8988T (cell line): ENCODE data around the gene FOXO3.
"Not testable (repeated sequence)": the region's sequence is repeated elsewhere in the genome, so short reads cannot be mapped to it uniquely, and the experiment has no call there.

ENCODE experiments used
- DNase-seq: peaks from one replicate; pipeline ENCODE4 v3.0.0; 2011

The FOXO3 gene

DNA sequence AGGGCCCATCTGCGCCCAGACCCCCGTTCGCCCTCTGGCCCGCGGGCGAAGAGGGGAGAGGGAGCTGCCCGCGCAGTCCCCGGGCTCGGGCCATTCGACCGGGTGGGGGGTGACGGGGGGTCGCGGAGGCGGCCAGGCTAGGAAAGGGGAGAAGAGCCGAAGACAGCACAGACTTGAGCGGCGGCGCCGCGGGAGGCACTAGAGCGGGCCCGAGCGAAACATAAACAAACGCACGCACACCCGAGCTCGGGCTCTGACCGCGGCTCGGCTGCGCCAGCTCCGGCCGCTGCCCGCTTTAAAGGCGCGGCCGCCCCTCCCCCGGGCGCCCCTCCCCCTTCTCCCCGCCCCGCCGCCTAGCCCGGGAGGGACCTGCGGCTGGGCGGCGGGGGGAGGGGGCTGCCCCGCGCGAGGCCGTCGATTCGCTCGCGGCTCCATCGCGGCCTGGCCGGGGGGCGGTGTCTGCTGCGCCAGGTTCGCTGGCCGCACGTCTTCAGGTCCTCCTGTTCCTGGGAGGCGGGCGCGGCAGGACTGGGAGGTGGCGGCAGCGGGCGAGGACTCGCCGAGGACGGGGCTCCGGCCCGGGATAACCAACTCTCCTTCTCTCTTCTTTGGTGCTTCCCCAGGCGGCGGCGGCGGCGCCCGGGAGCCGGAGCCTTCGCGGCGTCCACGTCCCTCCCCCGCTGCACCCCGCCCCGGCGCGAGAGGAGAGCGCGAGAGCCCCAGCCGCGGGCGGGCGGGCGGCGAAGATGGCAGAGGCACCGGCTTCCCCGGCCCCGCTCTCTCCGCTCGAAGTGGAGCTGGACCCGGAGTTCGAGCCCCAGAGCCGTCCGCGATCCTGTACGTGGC, at the start of gene FOXO3:
Gene FOXO3 (plus strand): TSS at position 455 of the 846 bp plus-strand sequence. CDS start 292 bp downstream, at position 747.
- DNase-seq, result peak; percentile 96

DNA sequence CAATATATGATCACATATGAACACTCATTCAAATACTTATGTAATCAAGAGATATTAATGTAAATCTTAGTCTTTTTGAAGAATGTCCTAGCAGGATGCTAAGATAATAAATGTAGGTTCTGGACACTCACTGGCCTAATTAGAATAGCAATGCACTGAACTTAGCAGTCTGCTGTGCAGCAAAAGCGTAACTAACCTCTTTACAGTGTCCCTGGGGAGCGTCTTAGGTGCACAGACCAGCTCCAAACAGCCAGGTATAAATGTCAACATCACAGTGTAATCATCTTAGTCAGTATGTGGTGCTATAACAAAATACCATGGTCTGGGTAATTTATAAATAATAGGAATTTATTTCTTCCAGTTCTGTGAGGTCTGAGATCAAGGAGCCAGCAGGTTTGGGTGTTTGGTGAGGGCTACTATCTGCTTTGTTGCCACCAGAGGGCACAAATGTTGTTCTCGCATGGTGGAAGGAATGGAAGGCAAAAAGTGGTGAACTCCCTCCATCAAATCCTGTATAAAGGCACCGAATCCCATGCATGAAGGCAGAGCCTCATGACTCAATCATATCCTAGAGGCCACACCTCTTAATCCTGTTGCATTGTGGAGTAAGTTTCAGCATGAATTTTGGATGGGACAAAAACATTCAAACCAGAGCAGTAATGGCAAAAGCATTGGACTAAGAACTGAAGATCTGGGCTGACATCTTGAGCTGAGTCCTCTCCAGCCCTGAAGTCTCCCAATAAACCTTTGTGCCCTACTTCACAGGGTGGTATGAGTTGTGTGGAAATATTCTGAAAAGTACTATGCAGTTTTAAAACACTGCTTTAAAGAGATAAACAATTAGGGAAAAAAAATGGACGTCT, 41.8 kb upstream of the FOXO3 start:
- no peak for DNase-seq

DNA sequence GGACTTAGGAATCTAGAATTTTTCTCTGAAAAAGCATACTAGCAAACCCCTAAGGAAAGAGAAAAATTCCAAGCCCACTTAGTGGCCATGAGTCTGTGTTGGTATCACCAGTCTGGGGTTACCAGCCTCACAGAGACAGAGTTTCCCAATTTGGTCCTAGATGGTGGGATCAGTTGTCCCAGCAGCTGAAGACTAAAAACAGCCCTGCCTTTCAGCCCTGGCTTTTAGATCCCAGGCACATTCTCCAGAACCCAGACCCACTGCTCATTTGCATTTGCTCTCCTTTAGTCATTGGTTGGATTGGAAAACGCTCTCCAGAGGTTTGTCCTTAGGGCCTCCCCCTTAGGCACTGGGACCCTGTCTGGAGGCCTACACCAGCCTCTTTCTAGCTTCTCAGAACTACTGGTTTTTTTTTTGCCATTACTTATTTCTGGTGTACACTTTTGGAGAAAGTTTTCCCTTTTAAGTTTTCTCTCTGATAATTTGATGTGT, 39.1 kb upstream of the FOXO3 start:
- DNase-seq, result no peak

DNA sequence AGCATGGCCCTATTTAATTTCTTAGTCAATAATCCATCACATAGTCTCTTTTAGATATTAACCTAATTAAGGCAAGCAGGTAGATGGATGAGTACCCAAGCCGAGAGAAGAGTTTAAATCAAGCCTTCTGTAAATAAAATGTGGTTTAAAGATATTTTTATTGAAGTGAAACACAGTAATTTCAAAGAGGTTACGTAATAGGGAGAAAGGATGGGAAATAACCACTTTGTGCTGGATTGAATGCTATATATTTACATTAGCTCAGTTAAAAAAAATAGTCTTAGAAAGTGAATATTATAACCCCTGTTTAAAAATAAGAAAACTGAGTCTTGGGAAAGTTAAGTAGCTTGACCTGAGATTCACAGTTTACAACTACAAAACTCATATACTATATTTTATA, 37.0 kb upstream of the FOXO3 start:
- no peak for DNase-seq

DNA sequence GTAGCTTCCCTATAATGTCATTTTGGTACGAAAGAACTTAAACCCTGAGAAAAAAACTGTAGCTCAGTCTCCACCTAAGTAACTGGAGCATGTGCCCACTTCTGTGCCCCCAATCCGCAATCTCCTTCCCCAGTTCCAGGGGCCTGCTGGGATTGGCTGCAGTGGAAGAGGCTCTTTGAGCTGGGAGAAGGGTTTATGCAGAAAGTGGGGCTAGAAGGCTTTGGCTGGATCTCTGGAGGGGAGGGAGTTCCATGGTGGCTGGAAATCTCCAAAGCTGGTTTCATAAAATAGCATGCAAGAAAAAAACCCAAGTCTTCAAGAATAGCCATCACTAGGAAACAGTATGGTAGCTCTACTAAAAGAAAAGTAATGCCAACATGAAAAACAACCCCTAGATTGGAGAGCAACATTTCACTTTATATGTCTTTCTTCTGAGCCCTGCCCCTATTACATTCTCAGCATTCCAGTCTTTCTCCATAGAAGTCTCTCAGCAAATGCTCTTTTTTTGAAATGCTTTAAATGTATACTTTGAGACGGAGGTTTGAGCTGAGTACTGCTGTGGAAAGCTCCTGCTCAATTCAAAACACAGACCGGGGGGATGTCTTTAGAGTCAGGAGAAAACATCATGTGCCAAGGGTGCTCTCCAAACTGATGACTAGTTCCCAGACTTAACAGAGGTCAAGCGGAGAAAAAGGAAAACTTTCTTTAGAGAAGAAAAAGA, 36.0 kb upstream of the FOXO3 start:
- DNase-seq, result no peak

DNA sequence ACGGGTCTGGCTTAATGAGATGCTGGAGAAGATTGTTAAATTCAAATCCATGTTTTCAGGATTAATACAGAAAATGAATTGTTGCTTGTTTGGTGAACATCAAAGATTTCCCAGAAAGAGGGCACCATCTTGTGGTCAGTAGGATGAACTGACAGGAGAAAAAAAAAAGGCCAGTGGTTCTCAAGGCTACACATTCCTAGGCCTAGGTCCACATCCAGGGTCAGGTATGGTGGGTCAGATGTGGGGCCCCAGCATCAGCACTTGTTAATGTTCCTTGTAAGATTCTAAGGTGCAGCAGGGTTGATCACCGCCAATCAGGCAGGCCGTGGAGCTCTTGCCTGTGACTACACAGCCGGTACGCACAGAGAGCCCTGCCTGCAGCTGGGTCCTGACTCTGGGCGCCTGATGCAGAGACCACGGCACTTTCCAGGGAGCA, 34.0 kb upstream of the FOXO3 start:
- peak; percentile 21 for DNase-seq

DNA sequence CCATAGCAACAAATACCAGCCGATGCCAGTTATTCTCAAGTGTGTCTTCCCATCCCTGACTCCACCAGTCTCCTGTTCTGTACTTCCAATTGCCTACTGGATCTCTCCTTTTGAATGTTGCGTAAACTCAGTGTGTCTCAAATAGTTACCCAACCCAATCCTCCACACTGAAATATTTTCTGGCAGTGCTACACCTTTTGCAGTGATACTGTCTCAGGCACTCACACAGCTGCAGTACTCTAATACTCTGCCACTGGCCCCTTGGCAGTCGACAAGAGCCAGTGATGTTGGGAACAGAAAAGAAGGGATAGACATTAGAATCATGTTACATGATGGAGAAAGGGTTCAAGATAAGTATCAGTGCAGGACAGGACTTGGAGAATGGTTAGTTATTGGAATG, 31.8 kb upstream of the FOXO3 start:
- no peak for DNase-seq

DNA sequence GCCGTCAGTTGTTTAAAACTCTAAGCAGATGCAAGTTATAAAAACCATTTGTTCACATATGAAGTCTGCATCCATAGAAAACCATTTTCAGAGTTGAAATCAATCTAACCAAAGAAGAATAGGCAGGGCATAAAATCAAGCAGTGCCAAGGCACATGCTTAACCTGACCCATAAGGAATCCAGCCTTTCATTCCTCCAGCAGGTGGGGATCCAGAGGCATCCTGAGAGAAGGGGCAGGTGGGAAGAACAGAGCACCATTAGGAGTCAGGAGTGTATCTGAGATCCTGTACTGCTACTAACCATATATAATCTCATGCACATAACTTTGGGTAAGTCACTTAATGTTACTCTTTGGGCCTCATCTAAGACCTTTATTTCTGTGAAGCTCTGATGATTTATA, 29.4 kb upstream of the FOXO3 start:
- DNase-seq, result no peak

DNA sequence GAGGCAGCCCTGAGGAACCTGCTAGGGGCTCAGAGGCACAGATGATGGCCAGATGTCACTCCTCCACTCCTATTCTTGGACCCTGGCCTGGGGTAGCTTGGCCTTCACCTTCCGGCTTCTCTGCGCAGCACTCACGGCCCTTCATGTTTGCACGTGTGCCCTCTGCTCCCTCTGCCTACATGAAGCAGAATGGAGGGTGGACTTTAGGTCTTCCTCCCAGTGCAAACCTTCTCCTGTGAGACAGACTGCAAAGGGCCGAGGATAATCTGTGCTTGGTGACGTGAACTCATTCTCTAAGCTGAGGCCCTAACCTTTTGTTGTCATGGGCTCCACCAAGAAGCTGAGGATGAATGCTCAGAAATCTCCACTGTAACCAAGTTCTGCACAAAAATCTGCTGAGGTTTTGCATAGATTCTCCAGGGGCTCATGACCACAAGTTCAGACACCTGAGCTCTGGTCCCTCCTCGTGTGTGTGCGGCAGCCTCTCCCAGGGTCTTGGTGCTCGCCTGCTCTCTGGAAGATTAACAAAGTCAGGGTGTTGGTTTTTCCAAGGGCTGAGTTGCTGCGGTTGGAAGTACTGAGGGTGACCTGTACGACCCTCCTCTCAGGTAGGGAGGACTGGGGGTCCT, 25.5 kb upstream of the FOXO3 start:
- no peak for DNase-seq

DNA sequence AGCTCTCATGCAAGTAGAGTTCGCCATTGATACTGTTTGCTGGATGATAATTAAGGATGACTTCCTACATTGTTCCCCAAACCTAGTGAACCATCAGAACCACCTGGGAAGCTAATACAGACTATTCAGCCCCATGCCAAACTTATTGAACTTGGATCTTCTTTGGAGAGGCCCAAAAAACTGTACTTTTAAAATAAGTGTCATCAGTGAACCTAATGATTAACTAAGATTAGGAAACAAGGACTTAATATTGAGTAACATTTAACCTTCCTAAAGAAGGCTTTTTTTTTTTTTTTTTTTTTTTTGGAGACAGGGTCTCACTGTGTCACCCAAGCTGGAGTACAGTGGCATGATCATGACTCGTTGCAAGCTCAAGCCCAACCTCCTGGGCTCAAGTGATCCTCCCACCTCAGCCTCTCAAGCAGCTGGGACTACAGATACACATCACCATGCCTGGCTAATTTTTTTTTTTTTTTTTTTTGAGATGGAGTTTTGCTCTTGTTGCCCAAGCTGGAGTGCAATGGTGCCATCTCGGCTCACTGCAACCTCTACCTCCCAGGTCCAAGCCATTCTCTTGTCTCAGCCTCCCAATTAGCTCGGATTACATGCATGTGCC, 24.7 kb upstream of the FOXO3 start:
- not testable (repeated sequence) for DNase-seq

DNA sequence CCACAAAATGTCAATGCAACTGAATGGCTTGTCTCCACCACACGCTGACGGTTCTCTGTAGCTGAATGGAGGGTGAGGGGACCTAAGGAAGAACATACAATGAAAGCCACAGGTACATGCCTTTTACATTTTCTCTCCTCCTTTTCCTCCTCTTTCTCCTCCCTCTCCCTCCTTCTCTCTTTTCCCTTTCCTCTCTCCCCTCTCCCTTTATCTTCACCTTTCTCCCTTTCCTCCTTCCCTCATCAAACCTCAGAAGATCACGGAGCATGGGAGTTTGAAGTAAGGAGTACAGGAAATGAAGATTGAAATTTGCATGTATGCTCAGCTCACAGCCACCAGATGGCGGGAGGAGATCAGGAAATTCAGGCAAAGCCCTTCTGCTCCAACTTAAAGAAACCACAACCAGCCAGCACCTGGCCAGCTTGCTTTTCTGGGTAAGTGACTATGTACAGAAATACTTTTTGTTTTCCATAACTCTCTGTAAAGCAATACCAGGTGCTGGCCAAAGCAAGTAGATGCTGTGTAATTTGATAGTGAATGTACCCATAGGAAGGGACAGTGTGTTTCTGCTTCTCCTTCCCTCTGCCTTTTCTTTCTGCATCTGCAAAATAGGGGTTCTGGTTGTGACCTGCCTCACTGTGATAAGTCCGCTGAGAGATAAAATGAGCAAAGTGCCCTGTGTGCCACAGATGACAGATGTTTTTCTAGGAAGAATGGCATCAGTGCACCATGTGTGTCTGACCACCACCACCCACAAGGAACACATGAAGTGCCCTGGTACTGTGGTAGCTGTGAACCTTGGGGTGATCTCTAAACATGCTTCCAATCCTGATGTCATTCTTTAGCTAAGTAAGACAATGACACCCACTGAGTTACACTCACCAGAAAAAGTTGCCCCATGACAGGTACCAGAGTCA, 18.6 kb upstream of the FOXO3 start:
- DNase-seq, result peak; percentile 34

DNA sequence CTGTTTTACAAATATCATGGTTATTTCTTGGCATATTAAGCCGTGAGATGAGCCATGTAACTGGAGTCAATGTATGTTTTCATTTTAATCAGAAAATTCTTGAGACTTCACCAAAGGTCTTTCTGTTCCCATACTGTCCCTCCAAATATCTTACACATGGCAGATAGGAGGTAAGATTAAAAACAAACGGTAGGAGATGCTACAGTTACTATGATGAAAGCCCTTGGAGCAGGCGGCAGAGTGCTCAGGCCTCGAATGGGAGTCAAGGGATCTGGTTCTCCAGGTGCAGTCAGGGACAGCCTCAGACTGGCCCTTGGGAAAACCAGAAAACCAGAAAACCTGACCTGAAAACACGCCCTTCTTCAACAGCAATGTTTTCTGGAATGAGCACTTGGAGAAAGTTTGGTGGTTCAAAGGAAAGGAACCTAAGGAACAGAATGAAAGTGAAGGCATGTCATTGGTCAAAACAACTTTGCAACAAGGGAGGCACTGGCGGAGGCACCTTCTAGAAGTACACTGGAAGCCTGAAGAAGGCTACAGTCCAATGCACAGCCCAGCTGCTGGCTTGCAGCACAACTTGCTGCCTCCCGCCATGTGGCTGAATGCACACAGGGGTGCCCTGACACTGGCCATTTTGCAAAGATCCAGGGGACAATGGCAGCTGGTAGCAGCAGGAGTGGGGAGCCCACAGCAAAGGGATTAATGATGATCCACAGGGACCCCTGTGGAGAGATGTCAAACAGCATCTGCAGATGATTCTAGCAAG, 17.4 kb upstream of the FOXO3 start:
- DNase-seq, result no peak

DNA sequence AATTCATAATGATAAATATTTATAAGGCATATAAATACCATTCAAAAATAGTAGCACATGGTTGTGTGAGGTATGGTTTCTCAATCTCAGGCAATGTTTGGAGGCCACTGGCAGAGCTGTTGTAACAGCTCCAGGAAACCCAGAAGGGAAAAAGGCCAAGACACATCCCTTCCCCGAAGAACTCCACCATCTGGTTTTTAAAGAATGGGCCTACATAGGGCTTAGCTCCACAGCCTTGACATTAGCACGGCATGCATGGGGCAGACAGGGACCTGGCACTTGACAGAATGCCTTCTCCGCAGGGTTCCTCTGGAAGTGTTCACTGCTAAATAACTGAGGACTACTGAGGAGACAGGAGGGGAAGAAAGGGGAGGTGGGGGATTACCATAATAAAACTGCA, 16.1 kb upstream of the FOXO3 start:
- no peak for DNase-seq

DNA sequence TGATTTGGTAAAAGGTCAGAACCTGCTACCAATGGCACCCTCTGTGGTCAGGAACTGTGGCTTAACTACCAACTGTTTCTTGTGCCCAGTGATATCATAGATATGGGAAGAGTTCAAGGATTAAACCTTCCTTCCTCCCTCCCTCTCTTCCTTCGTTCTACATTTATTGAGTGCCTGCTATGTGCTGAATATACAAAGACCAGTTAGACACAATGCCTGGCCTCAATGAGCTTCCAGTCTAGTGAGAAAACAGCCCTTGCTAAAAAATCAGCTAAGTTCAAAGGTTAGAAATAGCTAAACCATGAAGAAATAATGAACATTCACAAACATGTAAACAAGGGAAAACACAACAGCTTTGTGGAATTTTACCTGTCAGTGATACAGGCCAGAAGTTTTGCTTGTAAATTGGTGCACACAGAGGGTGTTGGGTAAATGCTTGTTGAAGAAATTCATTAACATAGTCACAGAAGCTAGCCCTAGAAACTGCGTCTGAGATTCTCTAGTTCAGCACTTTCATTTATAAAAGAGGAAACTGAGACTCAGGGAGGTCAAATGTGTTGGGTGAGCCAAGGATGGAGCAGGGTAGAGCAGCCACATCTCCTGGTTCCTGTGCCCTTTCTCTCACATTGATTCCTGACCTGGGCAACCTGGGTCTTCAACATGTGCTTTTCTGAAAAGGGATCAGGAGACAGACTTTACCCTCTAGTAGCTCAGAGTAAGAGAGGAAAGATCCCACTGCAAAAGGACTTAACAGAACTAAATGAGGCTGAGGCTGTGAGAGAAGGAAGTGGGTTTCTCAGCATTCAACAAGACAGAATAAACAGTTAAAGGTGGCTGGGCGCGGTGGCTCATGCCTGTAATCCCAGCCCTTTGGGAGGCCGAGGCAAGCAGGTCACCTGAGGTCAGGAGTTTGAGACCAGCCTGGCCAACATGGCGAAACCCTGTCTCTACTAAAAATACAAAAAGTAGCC, 14.4 kb upstream of the FOXO3 start:
- DNase-seq, result no peak

DNA sequence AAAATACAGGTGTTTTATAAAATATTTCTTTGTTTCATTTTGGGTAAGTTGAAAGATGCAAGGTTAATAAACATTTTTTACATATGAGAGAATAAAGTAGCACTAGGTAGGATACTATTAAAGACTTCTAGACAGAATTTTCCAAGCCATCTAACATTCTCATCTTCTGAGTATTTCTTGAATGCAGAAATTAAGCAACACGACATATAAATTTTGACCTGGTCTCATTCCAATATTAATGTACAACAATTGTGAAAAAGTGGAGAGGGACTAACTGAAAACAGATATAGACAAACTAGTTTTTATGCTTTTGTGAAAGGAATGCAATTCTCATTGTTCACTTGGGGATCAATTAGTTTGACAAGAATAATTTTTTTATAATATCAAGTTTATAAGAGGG, 11.5 kb upstream of the FOXO3 start:
- DNase-seq, result no peak

DNA sequence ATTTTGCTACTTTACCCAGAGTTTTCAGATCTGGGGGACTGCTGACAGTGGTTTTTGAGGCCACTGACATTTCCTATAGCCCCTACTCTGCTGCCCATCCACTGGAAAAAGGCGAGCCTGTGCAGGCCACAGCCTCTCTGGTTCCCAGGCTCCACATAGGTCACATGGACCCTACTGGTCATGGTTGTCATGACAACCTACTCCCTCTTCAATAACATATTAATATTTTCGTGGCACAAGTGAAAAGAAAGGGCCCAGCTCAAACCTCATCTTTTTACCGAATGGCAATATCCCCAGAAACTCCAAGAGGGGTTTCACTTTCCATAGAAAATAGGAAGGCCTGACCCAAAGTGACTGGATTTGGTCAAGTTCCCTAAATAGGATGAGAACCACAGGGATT, 11.0 kb upstream of the FOXO3 start:
- DNase-seq, result no peak

DNA sequence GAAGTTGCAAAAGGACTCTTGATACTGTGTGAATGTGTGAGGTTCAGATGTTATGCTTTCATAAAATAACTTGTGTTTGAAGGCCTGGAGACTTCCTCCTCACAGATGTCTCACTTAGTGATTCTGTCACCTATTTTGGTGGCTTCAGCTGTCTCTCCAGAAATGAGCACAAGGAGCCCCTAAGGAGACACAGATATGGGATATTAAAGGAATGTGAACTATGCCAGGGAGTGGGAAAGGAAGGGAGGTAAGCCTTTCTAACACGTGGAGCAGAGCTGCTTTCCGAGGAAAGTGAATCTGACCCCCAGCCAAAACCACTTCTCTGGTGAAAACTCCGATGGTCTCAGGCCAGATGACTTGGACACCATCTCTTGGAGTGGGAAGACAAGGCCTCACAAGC, 10.5 kb upstream of the FOXO3 start:
- no peak for DNase-seq

DNA sequence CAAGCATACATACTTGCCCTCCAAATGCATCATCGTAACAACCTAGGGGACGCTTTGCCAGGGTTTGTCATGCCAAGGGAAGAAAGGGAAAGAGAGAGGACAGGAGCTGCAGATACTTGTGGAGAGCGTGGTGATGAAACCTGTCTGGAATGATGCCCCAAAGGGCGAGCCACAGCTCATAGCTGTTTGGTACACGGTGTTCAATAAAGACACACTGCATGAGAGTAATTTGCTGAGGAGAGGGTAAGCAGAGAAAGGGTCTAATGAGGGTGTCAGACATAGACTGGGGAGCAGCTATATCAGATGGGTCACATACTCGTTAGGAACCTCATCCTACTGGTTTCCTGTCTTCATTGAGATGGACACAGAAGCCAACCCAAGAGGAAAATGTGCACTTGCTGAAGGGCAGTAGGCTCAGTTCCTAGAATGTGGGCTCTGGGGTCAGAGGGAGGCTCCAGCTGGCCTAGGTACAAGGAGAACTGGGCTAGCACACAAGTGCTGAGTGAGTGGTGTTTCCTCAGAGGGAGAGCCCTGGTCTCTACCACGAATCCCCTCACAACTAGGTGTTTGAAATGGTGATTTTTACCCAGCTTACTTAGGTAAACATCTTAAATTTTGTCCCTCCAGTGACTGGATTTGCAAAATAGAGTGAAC, 5.2 kb upstream of the FOXO3 start:
- DNase-seq, result no peak
